Left ventricle myocardium inferior (tissue), 1 donor: ENCODE results near the gene KLC3. TPM values are rescaled to one million over a fixed set of nuclear protein-coding genes. Genes with fewer than 3 reads are reported as not detected.

ENCODE experiments used
- DNase-seq: peaks from one replicate; pipeline ENCODE4 v3.0.0-alpha.2; 2020
- H3K27ac ChIP-seq: fragments of 200-600 bp; replicated peaks from 2 replicates; pipeline ENCODE4 v1.8.0; 2021
- H3K27me3 ChIP-seq: fragments of 200-600 bp; 2 replicates; pipeline ENCODE4 v1.8.0; 2021; ENCODE audit warnings: low read depth
- H3K36me3 ChIP-seq: fragments of 200-600 bp; 2 replicates; pipeline ENCODE4 v1.8.0; 2021
- H3K4me1 ChIP-seq: fragments of 200-600 bp; 2 replicates; pipeline ENCODE4 v1.8.0; 2021
- H3K4me3 ChIP-seq: fragments of 200-600 bp; 2 replicates; pipeline ENCODE4 v1.8.0; 2021; ENCODE audit warnings: mild to moderate bottlenecking, moderate library complexity
- H3K9me3 ChIP-seq: fragments of 200-600 bp; replicated peaks from 2 replicates; pipeline ENCODE4 v1.8.0; 2021
- intact Hi-C: fragments of 100-400 bp; cut with micrococcal nuclease; formaldehyde crosslinking; loops from one replicate; pipeline ENCODE4 v1.11.0; 2022
- total RNA-seq: library from RNA; stranded (reverse); fragmentation: NEBNext Ultra II Directional; extraction: Animal tissue kit (Norgen Biotek cat#: 25700); gene quantifications from one replicate; pipeline ENCODE4 v1.2.1, GENCODE V29; 2021
- TF ChIP-seq, protein P1 (sequence below): fragments of 200-600 bp; IDR thresholded peaks from 2 replicates; pipeline ENCODE4 v1.8.0; 2021; ENCODE audit warnings: antibody characterized with exemption, mild to moderate bottlenecking, borderline replicate concordance
- donor health status: DM: no; HTN: yes; CAD: no; lungs with severe emphysema.

KLC3 gene
- total RNA-seq, 1 donor from 2014 or later: not detected

DNA sequence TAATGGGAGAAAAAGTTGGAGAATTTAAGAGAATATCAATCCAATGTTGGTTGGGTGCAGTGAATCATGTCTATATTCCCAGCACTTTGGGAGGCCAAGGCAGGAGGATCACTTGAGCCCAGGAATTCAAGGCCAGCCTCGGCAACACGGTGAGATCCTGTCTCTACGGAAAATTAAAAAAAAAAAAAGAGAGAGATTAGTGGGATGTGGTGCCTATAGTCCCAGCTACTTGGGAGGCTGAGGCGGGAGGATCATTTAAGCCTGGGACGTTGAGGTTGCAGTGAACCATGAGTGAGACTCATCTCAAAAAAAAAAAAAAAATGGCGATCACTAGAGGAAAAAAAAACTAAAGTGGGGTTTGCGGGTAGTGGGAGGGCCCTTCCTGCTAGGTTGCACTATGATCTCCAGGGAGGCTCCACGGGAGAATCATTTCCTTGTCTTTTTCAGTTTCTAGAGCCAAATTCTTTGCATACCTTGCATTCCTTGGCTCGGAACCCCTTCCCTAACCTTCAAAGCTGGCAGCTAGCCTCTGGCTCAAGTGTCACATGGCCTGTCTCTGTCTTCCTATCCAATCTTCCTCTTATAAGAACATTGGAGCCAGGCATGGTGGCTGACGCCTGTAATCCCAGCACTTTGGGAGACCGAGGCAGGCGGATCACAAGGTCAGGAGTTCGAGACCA, 35.6 kb downstream of the KLC3 start:
- Histone ChIP-seq H3K4me3 (no peak overlapping the region), H3K27ac (peak overlapping the region; percentile 73), H3K4me1 (peaks cover 11% of the 10 kb centered on the region), H3K27me3 (no peaks in the 10 kb centered on the region), H3K36me3 (peaks cover 3% of the 10 kb centered on the region), H3K9me3 (no peaks in the 10 kb centered on the region)
- intact Hi-C loops: no loop called here
- no peak for DNase-seq
- TF ChIP-seq, protein P1, sequence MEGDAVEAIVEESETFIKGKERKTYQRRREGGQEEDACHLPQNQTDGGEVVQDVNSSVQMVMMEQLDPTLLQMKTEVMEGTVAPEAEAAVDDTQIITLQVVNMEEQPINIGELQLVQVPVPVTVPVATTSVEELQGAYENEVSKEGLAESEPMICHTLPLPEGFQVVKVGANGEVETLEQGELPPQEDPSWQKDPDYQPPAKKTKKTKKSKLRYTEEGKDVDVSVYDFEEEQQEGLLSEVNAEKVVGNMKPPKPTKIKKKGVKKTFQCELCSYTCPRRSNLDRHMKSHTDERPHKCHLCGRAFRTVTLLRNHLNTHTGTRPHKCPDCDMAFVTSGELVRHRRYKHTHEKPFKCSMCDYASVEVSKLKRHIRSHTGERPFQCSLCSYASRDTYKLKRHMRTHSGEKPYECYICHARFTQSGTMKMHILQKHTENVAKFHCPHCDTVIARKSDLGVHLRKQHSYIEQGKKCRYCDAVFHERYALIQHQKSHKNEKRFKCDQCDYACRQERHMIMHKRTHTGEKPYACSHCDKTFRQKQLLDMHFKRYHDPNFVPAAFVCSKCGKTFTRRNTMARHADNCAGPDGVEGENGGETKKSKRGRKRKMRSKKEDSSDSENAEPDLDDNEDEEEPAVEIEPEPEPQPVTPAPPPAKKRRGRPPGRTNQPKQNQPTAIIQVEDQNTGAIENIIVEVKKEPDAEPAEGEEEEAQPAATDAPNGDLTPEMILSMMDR: no peak

DNA sequence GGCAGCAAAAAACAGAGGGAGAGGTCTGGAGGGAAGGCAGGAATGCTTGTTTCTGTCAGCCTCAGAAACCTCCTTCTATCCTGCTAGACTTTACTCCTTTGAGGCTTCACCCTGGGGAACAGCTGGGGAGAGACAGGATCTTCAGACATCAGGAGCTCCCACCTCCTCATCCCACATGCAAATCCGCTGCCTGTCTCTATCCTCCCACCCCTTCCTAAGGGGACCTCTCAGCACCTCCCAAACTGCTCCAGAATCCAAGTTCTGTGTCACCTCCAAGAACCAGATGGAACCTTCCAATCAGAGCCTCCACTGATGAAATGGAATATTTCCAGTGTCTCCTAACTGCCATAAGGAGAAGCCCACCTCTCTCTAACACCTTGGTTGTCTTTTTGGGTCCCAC, 39.6 kb downstream of the KLC3 start:
- intact Hi-C loops: no loop called here
- Histone ChIP-seq H3K27me3 (peaks cover 20% of the 10 kb centered on the region), H3K36me3 (peaks cover 17% of the 10 kb centered on the region), H3K4me1 (peaks cover 12% of the 10 kb centered on the region), H3K9me3 (no peaks in the 10 kb centered on the region), H3K4me3 (no peak overlapping the region), H3K27ac (no peak overlapping the region)
- TF ChIP-seq, protein P1: no peak
- no peak for DNase-seq

DNA sequence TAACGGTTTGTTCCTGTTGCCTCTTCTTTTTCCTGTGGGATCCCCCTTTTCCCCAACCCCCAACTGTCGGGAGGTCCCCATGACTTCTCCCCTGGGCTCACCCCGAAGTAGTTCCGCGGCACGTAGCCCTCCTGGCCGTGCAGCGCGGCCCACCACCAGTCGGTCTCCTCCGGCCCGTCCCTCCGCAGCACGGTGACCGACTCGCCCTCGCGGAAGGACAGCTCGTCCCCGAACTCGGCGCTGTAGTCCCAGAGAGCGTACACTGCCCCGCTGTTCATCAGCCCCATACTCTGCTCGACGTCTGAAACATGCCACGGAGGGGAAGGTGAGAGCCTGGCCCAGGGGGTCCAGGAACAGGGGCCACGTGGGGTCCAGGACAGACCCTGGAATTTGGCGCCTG, 41.9 kb downstream of the KLC3 start:
- Histone ChIP-seq H3K36me3 (peaks cover 17% of the 10 kb centered on the region), H3K4me1 (peaks cover 15% of the 10 kb centered on the region), H3K4me3 (no peak overlapping the region), H3K27ac (no peak overlapping the region), H3K9me3 (no peaks in the 10 kb centered on the region), H3K27me3 (peaks cover 30% of the 10 kb centered on the region)
- TF ChIP-seq, protein P1: no peak
- intact Hi-C loops: no loop called here
- DNase-seq: no peak

DNA sequence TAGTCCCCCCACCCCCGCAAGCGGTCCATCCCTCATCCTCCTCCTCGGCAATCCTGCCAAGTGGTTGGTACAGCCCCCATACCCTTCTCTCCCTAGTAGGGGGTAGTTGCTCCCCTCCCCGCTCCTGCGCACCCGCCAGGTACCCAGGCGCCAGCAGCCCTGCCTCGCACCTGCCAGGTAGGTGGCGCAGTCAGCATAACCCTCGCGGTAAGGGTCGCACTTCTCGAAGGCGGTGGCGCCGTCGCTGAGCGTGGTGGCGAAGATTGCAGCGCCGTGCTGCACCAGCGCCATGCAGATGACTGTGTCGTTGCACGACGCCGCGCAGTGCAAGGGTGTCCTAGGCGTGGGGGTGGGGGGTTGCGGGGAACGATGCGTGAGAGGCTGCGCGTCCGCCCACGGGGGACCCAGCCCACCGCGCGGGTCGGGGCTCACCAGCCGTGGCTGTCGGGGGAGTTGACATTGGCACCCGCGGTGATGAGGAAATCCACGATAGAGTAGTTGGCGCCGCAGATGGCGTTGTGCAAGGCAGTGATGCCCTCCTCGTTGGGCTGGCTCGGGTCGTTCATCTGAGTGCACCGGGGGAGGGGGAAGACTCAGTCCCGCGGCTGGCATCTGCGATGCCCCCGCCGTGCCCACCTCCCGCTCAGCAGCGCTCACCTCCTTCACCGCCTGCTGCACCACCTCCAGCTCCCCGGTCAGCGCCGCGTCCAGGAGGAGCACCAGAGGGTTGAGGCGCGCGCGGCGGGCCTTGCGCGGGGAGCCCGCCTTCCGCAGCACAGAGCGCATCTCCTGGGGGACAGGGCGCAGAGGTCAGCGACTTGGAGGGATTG, 45.1 kb downstream of the KLC3 start:
- Histone ChIP-seq H3K4me1 (peaks cover 15% of the 10 kb centered on the region), H3K9me3 (no peaks in the 10 kb centered on the region), H3K27ac (no peak overlapping the region), H3K36me3 (peaks cover 22% of the 10 kb centered on the region), H3K4me3 (no peak overlapping the region), H3K27me3 (peaks cover 30% of the 10 kb centered on the region)
- no peak for DNase-seq
- intact Hi-C loops: no loop called here
- TF ChIP-seq, protein P1: no peak

DNA sequence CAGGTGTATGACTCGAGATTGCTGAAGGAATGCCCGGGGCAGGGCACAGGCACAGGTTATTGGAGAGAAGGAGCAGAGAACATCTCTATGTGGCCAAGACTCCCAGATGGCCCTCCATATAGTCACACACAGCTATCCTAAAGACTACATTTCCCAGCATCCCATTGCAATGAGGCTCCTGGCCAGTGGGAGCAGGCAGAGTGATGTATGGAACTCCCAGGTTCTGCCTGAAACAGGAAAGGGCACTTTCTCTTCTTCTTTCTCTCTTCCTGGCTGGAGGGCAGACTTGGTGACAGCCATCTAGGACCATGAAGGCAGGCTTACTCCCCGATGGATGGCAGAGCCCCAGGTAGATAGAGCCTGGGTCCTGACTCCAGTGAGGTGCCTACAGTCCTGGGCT, 50.8 kb downstream of the KLC3 start:
- TF ChIP-seq, protein P1: no peak
- H3K4me3 ChIP-seq: no peak overlapping the region
- no peak for DNase-seq
- no peaks in the 10 kb centered on the region for H3K9me3 ChIP-seq
- no peaks in the 10 kb centered on the region for H3K27me3 ChIP-seq
- intact Hi-C loops: no loop called here
- peaks cover 51% of the 10 kb centered on the region for H3K36me3 ChIP-seq
- H3K27ac ChIP-seq: no peak overlapping the region
- H3K4me1 ChIP-seq: peaks cover 6% of the 10 kb centered on the region
